H1 (cell line): ENCODE results near the gene IFNW1. TPM values are rescaled to one million over a fixed set of nuclear protein-coding genes. Genes with fewer than 3 reads are reported as not detected.

ENCODE experiments used
- ATF2 ChIP-seq: IDR thresholded peaks from 2 replicates; pipeline ENCODE4 v1.6.1; 2012; ENCODE audit warnings: low read length, inconsistent platforms
- ATF3 ChIP-seq: IDR thresholded peaks from 2 replicates; pipeline ENCODE4 v1.6.1; 2011; ENCODE audit warnings: low read depth, mild to moderate bottlenecking, low read length; ENCODE audit not compliant: insufficient read depth
- CBX8 ChIP-seq: fragments of 300-800, 300-1000 bp; sonication (generic); IDR thresholded peaks from 2 replicates; pipeline ENCODE4 v1.7.1; 2016; ENCODE audit warnings: low read depth, low read length, borderline replicate concordance
- CHD7 ChIP-seq: fragments of 300-600 bp; sonication (generic); IDR thresholded peaks from 2 replicates; pipeline ENCODE4 v1.7.1; 2012; ENCODE audit warnings: low read length, moderate library complexity, mild to moderate bottlenecking, inconsistent platforms; ENCODE audit not compliant: insufficient replicate concordance
- CREB1 ChIP-seq: IDR thresholded peaks from 2 replicates; pipeline ENCODE4 v1.6.1; 2012; ENCODE audit warnings: inconsistent platforms
- JUN ChIP-seq: IDR thresholded peaks from 2 replicates; pipeline ENCODE4 v1.6.1; 2011; ENCODE audit warnings: low read depth, mild to moderate bottlenecking, improper control_type of control experiment, low read length
- SUZ12 ChIP-seq: fragments of 200-600 bp; sonication (generic); IDR thresholded peaks from 2 replicates; pipeline ENCODE4 v1.6.1; 2012; ENCODE audit warnings: mild to moderate bottlenecking, inconsistent platforms, low read length, moderate library complexity, mixed read lengths
- TBP ChIP-seq: IDR thresholded peaks from 2 replicates; pipeline ENCODE4 v1.6.1; 2011; ENCODE audit warnings: low read depth, low read length, improper control_type of control experiment
- polyA plus RNA-seq, 7 experiments: library from polyadenylated mRNA; depleted of rRNA in 3 of 7; stranded (reverse) in 5 of 7; unstranded in 2 of 7; fragments of >200 nt in 5 of 7; fragments of 200-250 nt in 2 of 7; gene quantifications; 1 replicate in 5 of 7; 2 replicates in 1 of 7; 4 replicates in 1 of 7; pipeline versions ENCODE4 v1.2.1 to v1.2.3, GENCODE V29; 2011 to 2013; ENCODE audit warnings: missing spikeins in 2 of 7, mixed read lengths in 2 of 7
- total RNA-seq: library from RNA; stranded (reverse); fragmentation: NEBNext Ultra II Directional; extraction: Animal tissue kit (Norgen Biotek cat#: 25700); gene quantifications from 2 replicates; pipeline ENCODE4 v1.2.1, GENCODE V29; 2021

The IFNW1 gene
- total and polyA plus RNA-seq, 2 of the 8 experiments (the other 6 are each of a cell fraction or from before 2014, with no cell fraction given) = not detected

- no peak for TF ChIP-seq ATF2
- TF ChIP-seq CBX8 = no peak
- no peak for TF ChIP-seq JUN
- TF ChIP-seq SUZ12 = no peak
- TF ChIP-seq ATF3 = no peak
- TF ChIP-seq TBP = no peak
- no peak for TF ChIP-seq CREB1
- TF ChIP-seq CHD7 = no peak
- TF ChIP-seq, all 59 proteins: peak for 0
Observed at GRCh38 chr9:21119093-21119770, 22.4 kb downstream of the IFNW1 start (continued).
